GM19351 (cell line): ENCODE results near the gene SLC7A8.
"Not testable (repeated sequence)": the region's sequence is repeated elsewhere in the genome, so short reads cannot be mapped to it uniquely, and the experiment has no call there.

Source experiments
- ATAC-seq: cut with Tn5 transposase; IDR thresholded peaks from one replicate; pipeline ENCODE4 v1.9.1; 2021; ENCODE audit warnings: mild to moderate bottlenecking, moderate library complexity; ENCODE audit not compliant: unreplicated experiment

Gene SLC7A8

GRCh38 chr14:23183479-23183878 lies at the start of gene SLC7A8:
SLC7A8 (minus strand) TSS chr14:23183660; CDS start chr14:23182914, 746 bp downstream.
- no peak for ATAC-seq

- ATAC-seq, result not testable (repeated sequence)
These were observed 48.9 kb upstream of the SLC7A8 start for GRCh38 chr14:23232241-23232808.

- ATAC-seq, result no peak
These were observed 45.4 kb upstream of the SLC7A8 start for GRCh38 chr14:23228812-23229211.

- no peak for ATAC-seq
These were observed 44.1 kb upstream of the SLC7A8 start for GRCh38 chr14:23227566-23227965.

- not testable (repeated sequence) for ATAC-seq
These were observed 41.5 kb upstream of the SLC7A8 start for GRCh38 chr14:23224958-23225357.

GRCh38 chr14:23219075-23219474 lies 35.6 kb upstream of the SLC7A8 start:
- no peak for ATAC-seq

GRCh38 chr14:23217032-23218020 lies 33.9 kb upstream of the SLC7A8 start:
- no peak for ATAC-seq

GRCh38 chr14:23215421-23215820 lies 32.0 kb upstream of the SLC7A8 start:
- no peak for ATAC-seq

- no peak for ATAC-seq
These were observed 26.4 kb upstream of the SLC7A8 start for GRCh38 chr14:23209651-23210423.

GRCh38 chr14:23208324-23208723 lies 24.9 kb upstream of the SLC7A8 start:
- no peak for ATAC-seq

GRCh38 chr14:23207146-23207540 lies 23.7 kb upstream of the SLC7A8 start:
- ATAC-seq, result no peak

GRCh38 chr14:23206422-23207145 lies 23.1 kb upstream of the SLC7A8 start:
- no peak for ATAC-seq

GRCh38 chr14:23202001-23202400 lies 18.5 kb upstream of the SLC7A8 start:
- no peak for ATAC-seq

GRCh38 chr14:23199141-23199540 lies 15.7 kb upstream of the SLC7A8 start:
- not testable (repeated sequence) for ATAC-seq

GRCh38 chr14:23196487-23196886 lies 13.0 kb upstream of the SLC7A8 start:
- not testable (repeated sequence) for ATAC-seq

GRCh38 chr14:23195552-23196101 lies 12.2 kb upstream of the SLC7A8 start:
- ATAC-seq, result no peak

- ATAC-seq, result no peak
These were observed 10.0 kb upstream of the SLC7A8 start for GRCh38 chr14:23193432-23193831.

GRCh38 chr14:23187925-23188324 lies 4.5 kb upstream of the SLC7A8 start:
- no peak for ATAC-seq

- ATAC-seq, result no peak
These were observed 3.6 kb upstream of the SLC7A8 start for GRCh38 chr14:23186913-23187654.

GRCh38 chr14:23185063-23185462 lies 1.6 kb upstream of the SLC7A8 start:
- ATAC-seq, result no peak
